ENCODE data around the gene C12orf57.
"Not testable (repeated sequence)": the region's sequence is repeated elsewhere in the genome, so short reads cannot be mapped to it uniquely, and the experiment has no call there.

C12orf57 gene, protein sequence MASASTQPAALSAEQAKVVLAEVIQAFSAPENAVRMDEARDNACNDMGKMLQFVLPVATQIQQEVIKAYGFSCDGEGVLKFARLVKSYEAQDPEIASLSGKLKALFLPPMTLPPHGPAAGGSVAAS

DNA sequence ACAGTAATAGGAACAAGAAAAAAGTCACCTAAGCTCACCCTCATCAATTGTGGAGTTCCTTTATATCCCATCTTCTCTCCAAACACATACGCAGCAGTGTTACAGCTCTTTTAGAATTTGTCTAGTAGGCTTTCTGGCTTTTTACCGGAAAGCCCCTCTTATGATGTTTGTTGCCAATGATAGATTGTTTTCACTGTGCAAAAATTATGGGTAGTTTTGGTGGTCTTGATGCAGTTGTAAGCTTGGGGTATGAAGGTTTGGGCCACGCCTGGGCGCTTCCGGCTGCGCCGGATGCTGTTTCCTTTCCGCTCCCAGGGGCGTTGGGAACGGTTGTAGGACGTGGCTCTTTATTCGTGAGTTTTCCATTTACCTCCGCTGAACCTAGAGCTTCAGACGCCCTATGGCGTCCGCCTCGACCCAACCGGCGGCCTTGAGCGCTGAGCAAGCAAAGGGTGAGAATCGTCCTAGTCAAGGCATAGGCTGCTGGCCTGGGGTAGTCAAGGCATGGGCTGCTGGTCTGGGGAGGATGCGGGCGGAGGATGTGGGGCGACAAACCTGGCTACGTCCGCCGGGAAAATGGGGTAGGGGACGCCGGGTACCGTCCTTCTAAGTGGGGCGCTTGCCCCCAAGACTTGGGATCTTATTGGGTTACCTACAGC lies at the start of gene C12orf57, which contains the start of gene RNU7-1:
Gene C12orf57 (plus strand): TSS at position 301 of the 659 bp plus-strand sequence. CDS start 100 bp downstream, at position 401.
Gene RNU7-1 (plus strand): TSS at position 95 of the 659 bp plus-strand sequence.
- DNase-seq, result peak; percentile 86

- DNase-seq, result no peak
These were observed 49.5 kb upstream of the C12orf57 start for GRCh38 chr12:6894321-6894720.

DNA sequence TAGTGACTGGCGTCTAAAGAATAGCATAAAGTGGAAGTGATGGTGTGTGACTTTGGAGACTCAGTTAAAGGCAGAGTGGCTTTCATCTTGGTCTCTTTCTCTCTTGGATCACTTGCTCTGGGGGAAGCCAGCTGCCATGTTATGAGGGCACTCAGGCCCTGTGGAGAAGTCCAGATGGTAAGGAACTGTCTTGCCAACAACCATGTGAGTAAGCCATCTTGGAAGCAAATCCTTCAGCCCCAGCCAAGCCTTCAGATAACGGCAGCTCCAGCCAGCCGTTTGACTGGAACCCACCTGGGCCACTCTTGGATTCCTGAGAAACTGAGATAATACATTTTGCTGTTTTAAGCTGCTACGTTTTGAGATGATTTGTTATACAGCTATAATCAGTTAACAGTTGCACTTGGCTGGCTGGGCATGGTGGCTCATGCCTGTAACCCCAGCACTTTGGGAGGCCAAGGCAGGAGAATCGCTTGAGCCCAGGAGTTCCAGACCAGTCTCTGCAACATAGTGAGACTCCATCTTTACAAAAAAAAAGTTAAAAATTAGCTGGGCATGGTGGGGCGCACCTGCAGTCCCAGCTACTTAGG lies 46.9 kb upstream of the C12orf57 start:
- no peak for DNase-seq

DNA sequence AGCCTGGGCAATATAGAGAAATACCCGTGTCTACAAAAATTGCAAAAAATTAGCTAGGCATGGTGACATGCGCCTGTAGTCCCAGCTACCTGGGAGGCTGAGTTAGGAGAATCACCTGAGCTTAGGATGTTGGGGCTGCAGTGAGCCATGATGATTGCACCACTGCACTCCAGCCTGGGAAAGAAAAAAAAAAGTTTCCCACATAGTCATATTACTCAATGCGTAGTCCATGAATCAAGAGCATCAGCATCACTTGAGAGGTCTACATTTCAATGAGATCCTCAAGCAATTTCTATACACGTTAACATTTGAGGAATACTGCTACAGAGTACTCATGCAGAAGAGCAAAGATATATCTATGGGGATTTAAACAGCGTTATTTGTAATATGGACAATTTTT lies 44.4 kb upstream of the C12orf57 start:
- DNase-seq, result no peak

GRCh38 chr12:6899837-6900519 lies 43.8 kb upstream of the C12orf57 start:
- DNase-seq, result no peak

GRCh38 chr12:6902448-6902847 lies 41.4 kb upstream of the C12orf57 start:
- no peak for DNase-seq

- DNase-seq, result no peak
These were observed 40.1 kb upstream of the C12orf57 start for GRCh38 chr12:6903722-6904121.

- DNase-seq, result peak; percentile 99
These were observed 39.2 kb upstream of the C12orf57 start, which contains the start of gene LRRC23 for GRCh38 chr12:6904280-6905276. Gene LRRC23 (plus strand): TSS chr12:6904822. CDS start chr12:6905634, 812 bp downstream.

DNA sequence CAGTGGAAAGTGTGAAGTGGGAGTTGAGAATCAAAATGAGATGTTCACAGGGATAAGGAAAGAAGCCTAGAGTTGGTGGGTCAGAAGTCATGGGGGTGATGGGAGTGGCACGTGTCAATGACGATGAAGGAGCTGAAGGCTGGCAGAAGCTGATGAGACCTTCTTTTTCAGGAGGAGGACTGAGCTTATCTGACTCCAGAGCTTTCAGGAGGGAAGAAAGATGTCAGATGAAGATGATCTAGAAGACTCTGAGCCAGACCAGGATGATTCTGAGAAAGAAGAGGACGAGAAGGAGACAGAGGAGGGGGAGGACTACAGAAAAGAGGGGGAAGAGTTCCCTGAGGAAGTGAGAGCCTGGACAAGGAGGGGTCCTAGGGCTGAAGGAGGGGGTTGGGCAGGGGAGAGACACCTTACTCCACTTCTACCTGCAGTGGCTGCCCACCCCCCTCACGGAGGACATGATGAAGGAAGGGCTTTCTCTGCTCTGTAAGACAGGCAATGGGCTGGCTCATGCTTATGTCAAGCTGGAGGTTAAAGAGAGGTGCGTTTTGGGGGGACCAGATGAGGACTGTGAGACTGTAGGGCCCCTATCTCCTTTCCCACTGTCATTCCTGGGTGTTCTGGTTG lies 38.3 kb upstream of the C12orf57 start:
- DNase-seq, result no peak

- DNase-seq, result not testable (repeated sequence)
These were observed 35.7 kb upstream of the C12orf57 start for GRCh38 chr12:6908141-6908540.

- DNase-seq, result no peak
These were observed 34.2 kb upstream of the C12orf57 start for GRCh38 chr12:6909421-6910145.

- no peak for DNase-seq
These were observed 31.5 kb upstream of the C12orf57 start for GRCh38 chr12:6912164-6912935.

DNA sequence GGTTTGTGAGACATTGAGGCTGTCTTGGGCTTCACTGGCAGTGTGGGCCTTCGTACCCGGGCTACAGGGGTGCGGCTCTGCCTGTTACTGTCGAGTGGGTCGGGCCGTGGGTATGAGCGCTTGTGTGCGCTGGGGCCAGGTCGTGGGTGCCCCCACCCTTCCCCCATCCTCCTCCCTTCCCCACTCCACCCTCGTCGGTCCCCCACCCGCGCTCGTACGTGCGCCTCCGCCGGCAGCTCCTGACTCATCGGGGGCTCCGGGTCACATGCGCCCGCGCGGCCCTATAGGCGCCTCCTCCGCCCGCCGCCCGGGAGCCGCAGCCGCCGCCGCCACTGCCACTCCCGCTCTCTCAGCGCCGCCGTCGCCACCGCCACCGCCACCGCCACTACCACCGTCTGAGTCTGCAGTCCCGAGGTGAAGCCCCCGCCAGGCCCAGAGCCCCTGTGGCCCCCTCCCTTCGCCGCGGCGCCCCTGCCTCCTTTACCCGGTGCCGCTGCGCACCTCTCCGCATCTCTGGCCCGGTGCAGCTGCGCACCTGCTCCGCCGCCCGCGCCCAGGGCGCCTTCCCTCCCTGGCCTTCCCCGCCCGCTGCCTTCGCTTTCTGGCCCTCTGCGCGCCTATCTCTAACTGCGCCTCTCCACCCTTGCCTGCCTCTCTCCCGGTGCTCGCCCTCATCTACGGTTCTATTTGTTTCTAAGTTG lies 29.4 kb upstream of the C12orf57 start, which contains the start of gene ENO2:
Gene ENO2 (plus strand): TSS at position 335 of the 701 bp plus-strand sequence. CDS start 1,253 bp downstream, outside the sequence.
- peak; percentile 85 for DNase-seq

- no peak for DNase-seq
These were observed 28.7 kb upstream of the C12orf57 start for GRCh38 chr12:6914947-6915788.

DNA sequence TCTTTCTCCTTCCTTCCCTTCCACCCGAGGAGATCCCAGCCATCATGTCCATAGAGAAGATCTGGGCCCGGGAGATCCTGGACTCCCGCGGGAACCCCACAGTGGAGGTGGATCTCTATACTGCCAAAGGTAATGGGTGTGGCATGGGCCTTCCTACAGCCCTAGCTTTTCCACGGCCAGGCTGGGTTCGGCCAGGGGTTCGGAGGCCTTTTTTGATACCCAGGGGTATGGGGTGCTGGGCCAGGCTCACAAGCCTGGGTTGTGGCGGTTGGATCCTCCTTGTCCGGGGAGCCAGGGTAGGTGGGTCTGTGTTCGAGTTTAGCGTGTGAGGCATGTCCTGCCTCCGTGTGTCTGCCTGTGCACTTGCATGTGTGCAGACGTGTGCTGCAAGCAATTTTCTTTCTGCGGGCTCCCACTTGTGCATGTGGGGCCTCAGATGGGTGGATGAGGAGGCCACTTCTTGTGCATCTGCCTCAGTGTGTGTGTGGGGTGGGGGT lies 28.0 kb upstream of the C12orf57 start:
- DNase-seq, result no peak

GRCh38 chr12:6916426-6917200 lies 27.2 kb upstream of the C12orf57 start:
- DNase-seq, result no peak

- DNase-seq, result no peak
These were observed 26.2 kb upstream of the C12orf57 start for GRCh38 chr12:6917491-6918231.

Data from stimulated activated CD8-positive, alpha-beta memory T cell treated with anti-CD3 and anti-CD28 coated beads, Interleukin-4, amount 100 ng/mL, for 48 hours (primary cell).